Measurements from ENCODE around the gene DUS4L.

Gene DUS4L

DNA sequence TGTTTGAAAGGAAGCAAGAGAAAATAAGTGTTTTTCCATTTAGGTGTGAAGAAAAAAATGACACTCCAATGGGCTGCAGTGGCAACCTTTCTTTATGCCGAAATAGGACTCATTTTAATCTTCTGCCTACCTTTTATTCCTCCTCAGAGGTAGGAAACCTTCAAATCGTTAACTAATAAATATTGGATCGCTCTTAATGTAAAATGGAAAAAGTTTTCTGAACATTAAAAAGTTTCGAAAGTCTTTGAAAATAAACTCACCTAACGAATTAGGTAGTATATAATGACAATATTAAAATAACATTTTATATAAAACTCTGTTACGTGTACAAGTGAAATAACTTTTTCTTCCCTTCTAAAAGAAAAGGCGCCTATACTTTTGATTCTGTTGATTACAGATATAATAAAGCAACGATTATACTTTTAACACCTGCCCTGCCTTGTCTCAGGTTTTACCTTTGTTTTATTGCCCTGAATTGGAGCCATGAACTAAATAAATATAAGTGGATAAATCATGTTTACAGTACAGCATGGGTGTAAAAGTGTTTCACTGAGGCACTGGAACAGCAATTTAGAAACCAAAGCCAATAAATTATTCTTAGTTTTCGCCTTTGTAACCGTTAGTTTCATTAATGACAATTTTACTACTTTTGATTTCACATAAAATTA, 17.1 kb downstream of the DUS4L start:
- DNase-seq: no peak

DNA sequence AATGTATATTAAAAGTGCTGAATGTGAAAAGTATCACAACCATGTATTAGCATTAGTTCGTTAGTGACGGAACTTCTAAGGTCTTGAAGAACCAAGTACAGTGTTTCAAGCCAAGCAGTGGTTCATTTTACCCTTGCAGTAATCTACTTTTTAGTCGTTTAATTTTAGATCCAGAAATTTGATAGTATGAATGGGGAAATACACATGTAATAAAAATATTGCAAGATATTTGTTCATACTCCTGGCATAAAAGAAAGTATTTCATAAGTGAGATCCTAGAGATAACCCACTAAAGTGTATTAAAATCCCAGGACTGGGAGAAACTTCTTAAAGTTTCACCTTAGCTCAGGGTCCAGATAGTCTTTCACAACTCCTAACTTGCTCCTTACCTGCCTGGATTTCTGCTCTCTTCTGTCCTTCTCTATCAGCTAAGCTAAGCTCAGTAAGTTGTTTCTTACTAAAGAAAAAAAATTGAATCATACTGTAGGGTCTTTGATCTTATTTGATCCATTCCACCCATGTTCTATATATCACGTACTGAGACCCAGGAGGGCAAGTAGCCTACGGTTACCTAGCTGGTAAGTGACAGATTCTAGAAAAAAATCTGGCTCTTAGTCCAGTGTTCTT, 17.7 kb downstream of the DUS4L start:
- no peak for DNase-seq

DNA sequence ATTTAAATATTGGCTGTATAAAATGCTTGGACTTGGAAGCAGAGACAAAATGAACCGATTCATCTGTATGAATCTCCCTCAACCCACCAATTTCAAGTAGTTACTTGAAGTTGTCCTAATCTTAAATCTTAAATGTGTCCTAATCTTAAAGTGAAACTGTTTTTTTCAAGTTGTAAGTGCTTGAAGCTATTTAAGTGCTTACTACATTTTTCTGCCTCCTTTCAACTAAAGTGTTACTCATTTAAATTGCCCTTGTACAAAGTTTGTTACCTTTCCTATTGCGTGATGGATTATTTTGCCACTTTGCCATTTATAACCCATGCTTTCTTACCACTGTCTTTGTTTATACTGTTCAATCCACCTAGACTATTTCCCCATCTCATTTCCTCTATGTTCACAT, 19.1 kb downstream of the DUS4L start:
- no peak for DNase-seq

DNA sequence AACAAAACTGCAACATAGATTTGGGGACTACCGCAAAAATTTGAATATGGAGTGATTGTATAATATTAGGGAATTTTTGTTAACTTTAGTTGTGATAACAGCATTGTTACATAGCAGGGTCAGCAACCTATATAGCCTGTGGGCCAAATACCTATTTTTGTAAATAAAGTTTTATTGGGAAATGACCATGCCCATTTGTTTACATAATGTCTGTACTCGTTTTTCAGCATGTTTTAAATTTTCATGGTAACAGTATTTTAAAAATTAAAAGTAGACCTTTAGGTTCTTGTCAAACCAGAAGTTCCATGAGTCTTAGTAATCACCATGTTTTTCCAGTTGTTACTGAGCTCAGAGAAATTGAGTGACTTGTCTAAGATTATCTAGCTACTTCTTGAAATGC, 20.9 kb downstream of the DUS4L start:
- DNase-seq: no peak

DNA sequence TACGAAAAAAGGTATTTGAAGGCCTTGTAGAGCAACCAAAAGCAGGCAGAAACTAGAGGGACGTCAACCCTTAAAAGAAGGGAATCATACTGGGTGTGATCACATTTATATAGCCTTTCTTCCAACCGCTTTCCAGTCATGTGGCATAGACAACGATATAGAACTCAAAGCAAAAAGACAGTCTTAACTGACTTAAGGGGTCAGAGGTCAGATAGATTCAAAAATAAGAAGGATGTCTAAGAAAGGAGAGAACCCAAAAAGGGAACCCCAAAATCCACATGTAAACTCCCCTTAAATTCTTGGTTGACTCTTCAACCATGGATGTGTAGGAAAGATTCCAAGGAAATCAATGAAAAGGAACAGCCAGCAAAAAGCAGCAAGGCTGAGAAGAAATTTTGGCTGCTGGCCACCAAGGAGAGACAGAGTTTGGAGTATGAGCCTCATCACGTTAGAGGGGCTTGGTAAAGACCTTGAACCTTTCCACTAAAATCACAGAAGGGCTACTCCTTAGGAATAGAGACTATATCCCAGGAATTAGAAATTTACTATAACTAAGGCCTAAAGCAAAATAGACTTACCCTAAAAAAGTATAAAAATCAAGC, 24.9 kb downstream of the DUS4L start:
- no peak for DNase-seq

DNA sequence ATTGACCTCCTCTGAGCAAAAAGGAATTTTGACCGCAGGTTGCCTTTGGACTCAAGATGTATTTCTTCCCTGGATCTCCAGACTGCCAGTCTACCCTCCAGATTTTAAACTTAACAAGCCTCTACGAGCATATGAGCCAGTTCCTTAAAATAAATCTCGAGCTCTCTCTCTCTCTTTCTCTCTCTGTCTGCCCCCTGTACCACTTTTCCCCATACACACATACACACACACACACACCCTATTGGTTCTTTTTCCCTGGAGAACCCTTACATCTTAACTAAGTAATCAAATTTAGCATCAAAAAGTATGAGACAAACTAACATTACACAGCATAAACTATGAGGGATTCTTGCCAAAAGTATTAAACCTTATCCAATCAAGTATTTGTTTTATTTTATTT, 27.6 kb downstream of the DUS4L start:
- DNase-seq: no peak

DNA sequence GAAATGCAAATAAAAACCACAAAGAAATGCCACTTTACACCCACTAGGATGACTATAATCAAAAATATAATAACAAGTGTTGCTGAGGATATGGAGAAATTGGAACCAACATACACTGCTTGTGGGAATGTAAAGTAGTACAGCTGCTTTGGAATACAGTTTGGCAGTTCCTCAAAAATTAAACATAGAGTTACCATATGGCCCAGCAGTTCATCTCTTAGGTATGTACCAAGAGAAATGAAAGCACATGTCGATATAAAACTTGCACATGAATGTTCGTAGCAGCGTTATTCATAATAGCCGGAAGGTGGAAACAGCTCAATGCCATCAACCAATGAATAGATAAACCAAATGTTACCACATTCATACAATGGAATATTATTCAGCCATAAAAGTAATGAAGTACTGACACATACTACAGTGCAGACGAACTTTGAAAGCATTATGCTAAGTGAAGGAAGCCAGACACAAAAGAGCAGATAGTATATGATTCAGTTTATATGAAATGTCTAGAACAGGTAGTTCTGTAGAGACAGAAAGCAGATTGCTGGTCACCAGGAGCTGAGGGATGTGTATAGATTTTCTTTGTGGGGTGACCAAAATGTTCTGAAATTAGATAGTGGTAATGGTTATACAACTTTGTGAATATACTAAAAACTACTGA, 28.7 kb downstream of the DUS4L start:
- DNase-seq: no peak

DNA sequence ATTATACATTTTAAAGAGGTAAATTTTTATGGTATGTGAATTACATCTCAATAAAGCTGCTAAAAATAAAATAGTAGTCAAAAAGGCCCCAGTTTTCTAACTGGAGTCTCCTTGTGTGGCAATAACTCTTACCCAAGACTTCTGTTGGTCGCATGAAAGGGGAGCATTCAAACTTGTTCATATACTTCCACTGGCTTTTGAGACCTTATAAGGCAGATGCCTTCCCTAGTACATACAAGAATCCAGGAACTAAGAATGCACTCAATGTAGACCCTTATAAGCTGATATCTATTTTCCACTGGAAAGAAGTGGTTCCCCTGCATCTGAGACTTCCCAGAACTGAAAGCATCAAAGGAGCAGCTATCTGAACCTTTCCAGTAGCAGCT, 29.2 kb downstream of the DUS4L start:
- no peak for DNase-seq

DNA sequence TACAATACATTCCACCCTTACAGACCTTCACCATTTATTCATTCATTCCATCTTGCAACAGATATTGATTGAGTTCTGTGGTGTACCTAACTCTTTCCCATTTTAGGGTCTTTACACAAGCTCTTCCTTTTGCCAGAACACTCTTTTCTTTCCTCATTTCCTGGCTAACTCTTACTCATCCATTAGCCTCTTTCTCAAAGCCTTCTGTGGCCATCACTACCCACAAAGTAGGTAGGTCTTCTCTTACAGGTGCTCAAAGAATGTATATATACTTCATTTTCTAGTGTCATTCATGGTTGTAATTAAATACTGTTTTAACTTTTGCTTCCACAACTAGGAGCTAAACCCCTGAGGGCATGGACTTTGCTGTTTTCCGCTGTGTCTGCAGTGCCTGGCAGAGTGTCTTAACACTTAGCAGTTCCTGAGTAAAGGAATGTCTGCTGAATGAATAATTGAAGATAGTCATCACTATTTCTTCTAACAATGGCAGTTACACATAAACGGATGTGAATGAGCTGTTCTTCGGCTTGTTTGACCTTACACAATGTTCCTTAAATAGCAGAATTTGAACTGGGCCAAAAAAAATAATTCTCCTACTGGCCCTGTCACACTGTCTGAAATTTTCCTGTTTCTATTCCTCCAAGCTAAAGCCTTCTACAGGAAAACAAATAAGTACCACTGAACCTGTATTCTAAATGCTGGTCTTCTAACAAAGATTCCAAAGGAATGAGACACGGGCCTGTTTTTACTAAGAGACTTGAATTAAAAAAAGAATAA, 31.4 kb downstream of the DUS4L start:
- no peak for DNase-seq

DNA sequence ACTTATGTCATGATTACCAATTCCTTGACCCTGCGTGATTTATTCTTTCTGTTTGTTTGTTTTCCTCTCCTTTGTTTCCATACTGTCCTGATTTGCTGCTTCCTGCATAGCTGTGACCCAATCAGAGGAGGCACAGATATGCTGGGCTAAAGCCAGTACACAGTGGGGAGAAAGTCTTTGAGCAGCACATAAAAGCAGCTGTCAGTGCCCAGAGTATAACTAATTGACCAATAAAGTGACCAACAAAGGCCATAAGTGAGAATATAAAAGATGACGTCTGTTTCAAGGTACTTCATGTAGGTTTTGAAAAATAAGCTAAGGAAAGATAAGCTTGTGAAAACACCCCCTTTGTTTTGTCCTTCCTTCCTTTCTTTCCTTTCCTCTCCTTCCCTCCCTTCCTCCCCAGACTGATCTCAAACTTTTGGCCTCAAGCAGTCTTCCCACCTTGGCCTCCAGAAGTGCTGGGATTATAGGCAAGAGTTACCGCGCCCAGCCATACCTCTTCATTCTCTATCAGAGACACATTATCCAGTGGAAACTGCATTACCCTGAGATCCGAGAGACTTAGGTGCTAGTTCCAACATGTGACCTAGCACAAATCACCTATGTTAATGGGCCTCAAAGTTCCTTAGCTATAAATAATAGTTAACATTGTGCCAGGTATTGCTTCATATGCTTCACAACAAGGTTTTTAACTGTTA, 33.3 kb downstream of the DUS4L start:
- DNase-seq: no peak

DNA sequence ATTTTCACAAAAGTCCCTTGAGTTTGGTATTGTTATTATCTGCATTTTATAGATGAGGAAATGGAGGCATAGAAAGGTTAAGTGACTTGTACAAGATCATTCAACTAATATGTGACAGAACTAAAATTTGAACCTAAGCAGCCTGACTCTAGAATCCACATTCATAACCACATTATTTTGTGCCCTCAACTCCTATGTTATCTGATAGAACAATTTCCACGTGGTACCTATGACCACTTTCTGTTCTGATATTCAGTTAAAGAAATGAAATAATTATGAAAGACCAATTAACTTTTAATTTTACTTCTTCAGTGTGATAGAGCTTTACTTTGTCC, 33.8 kb downstream of the DUS4L start:
- no peak for DNase-seq

DNA sequence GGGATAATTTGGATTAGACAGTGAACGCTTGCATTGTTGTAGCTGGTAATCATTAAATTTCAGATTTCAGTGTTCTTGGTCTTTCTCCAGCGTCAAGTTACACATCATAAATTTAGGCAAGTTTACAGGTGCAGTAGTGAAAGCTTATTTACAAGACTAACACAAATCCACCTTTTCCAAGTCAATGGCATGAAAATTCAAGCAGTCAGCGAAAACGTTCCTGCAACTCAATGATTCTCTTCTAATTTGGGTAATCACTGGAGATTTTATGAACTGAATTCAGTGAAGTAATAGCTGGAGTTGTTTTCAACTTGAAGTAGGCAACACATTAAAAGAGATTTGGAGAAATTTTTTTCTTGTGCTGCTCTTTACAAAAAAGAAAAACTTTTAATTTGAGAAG, 34.2 kb downstream of the DUS4L start:
- DNase-seq: no peak

DNA sequence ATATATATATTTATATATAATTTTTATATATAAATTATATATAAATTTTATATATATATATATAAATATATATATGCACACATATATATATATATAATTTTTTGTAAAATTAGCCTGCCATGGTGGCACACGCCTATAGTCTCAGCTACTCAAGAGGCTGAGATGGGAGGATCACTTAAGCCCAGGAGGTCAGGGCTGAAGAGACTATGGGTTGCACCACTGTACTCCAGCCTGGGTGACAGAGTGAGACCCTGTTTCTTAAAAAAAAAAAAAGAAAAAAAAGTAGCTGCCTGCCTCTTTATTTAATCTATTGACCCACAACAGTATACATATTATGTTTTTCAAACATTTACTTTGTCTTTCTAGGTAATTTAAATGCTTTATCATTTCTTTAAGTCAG, 35.5 kb downstream of the DUS4L start:
- no peak for DNase-seq

DNA sequence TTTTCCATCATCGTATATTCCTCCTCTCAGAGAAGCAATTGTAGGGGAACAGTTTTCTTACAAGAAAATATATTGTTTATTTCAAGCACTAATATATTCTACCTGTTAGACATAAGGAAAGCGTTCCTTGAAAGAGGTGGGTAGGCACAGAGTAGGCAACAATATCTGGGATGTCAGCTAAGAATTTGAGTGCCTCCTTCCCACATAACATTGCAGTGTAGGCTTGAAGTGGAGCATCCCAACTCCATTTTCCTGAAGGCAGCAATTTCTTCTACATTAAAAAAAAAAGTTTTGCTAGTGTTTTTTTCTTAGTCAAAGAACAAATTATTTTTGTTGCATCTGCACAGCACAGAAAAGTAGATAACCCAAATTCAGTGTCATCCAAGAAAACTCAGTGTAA, 37.0 kb downstream of the DUS4L start:
- DNase-seq: no peak

DNA sequence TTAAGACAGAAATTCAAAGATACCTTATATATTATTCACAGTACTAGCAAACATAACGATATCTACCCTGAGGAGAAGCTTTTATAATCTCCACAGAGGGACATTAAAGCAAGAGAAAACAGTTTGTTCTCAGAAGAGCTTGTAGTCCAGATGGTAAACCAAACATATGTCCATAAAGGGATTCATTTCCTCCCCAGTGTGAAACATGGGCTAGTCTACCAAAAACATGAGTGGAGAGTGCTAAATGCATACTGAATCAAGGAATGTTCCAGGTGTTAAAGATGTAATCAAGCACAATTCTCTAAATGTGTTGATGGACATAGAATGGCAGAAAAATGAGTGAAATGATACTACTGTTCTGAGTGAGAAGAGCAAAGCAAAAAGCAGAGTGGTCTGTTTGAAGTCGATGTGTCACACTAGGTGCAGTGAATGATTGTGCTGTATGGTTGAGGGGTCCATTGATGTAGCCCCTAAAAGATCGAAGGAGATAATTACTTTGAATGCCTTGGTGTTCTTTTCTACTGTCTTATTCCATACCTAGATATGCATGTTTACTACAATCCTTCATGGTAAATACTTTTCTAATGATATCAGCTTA, 41.5 kb downstream of the DUS4L start:
- DNase-seq: no peak

DNA sequence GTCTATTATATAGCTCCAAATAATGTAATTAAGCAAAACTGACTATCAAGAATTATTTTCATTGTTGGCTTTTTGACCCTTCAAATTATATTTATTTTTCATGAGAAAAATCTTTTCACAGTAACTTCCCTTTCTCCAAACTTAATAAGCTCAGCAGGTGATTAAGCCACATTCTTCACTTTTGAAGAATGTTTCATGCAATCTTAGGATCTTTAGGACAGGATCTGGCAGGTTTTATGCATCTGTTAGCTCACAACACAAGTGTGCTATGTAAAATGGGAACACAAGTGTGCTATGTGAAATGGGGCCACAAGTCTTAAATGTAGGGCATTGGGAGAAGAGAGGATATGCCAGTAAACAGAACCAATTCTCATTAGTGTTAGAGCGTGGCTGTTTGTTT, 42.5 kb downstream of the DUS4L start:
- no peak for DNase-seq

DNA sequence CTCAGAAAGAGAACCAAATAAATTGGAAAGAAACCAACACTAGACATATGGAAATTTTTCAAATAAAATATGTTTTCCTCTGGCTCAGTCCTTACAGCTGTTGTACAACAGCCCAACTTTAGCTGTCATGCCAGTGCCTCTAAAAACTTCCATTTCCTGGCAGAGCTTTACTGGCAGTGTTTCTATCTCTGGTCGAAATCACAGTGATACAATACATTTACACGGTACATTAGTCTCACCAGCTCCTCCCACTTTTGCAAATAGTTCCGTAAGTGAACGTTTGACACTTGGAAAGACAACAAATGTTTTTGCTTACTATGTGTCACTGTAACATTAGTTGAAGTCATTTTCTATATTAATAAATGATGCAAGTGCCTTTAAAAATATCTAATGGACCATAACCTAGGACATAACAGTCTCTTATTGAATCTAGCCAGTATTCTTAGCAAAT, 46.1 kb downstream of the DUS4L start:
- DNase-seq: no peak

DNA sequence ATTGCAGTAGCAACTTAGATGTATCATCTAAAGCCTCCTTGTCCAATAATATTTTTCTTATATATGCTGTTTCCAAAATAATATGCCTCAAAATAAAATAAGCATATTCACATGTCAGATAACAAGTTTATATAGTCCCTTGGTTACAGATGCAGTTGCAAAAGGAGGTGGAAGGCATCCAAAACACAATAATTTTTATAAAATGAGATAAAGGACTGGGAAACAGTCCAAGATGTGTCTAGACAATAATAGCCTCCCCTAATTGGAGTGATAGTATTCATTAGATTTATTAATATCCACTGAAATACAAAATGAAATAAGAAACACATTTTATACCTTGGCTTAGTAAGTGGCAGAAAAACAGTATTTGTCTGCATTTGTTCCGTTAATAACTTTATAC, 46.6 kb downstream of the DUS4L start:
- DNase-seq: no peak

DNA sequence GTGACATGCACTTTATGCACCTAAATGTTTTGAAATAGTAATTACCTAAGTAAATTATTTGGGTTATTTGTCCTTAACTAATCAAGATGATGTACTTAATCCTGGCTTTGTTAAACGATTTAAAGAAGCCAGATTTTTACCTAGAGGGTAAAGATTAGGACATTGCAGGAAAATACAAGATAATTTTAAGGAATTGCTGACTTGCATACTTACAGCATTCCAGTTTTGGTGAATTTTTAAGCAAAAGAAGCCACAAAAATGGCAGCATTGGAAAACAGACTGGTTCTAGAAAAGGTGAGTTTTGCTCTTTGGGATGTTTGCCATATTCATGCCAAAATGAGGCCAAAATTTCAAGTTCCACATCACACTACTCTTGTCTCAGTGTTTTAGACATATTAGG, 49.7 kb downstream of the DUS4L start:
- no peak for DNase-seq

DNA sequence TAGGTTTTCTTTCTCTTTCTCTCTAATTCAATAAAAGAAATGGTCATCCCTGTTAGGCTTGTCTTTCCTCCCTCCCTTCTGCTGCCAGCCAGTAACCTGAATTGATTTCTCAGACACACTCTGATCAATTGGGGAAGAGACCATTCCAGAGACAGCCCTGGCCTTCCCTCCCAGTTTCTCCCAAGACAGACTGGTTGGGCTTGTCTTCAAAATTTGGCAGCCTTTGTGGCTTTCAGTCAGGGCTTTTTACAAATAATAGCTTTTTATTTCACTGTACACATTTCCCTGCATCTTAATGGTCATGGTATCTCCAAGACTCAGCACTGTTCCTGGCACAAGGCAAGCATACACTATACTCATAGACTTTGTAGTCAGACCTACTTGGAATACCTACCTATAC, 50.2 kb downstream of the DUS4L start:
- DNase-seq: no peak

DNA sequence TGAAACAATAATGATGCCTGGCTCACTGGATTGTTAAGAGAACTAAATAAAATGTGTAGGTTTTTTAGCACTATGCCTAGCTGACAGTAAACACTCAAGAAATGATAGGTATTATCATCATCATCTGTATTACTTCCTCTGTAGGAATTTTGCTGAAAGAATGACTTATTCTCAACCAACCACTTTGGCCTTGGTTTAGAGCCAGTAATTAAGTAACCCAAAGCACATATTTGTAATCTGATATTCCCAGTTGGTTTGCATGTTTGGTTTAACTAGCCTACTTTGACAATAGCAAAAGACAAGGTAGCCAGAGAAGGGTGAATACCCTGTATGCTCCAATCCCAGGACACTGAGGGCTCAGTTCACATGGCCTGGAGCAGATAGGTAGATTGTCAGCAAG, 50.7 kb downstream of the DUS4L start:
- peak; percentile 40 to 69 for DNase-seq

DNA sequence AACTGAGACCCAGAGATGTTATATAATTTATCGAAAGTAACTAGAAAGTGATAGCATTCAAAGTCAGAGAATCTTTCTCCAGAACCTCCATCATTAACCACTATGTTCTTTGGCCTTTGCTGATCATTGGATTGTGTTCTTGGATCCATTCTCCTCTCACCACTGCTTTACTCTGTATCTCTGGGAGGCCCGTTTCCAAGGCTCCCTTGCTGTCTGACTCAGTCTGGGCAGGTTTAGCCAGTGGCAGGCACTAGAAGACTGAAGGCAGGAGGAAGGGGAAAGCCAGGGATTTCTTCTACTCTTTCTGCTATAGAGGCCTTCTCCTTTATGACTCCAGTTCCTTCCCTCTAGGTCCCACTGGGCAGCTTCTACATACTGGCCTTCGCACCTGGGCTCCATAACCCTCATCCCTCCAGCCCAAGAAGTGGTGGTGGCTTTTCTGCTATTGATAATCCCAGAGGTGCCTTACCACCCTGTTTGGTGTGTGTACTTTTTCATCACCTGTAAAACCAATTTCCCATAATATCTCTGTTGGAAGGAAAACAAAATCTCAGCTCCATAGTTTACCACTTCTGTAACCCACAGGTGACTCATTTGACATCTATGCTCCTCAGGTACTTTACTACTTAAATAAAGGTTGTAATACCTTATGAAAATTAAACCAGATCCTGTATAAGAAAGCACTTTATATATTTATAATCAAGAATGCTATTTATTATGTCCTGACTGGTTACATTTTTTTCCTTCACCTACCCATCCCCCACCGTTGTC, 52.3 kb downstream of the DUS4L start:
- no peak for DNase-seq
